ENCODE results near the gene KIF26A.
A peak's percentile ranks its signal among the peaks of the same experiment; 100 is the strongest.

KIF26A gene

DNA sequence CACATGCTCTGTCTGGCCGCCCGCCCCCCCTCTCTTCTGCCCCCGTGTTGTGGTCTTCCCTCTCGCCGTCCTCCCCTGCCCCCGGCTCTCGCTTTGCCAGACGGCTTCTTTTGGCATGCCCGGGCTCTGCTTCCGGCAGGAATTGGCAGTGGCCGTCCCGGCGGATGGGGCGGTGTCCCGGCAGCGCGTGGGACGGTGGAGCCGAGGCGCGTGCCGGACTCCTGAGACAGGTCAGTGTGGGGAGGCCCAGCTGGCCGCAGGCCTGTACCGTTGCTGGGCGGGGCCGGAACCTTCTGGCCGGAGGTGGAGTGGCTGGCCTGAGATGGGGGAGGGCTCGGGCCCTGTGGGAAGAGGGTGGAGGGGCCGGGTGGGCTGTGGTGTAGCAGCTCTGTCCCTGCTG, 17.1 kb downstream of the KIF26A start:
- Histone ChIP-seq H3K9me3 (ENCODE audit: control insufficient read depth, insufficient read depth, low read depth, low read length) (no peaks in the 10 kb centered on the region), H3K4me3 (ENCODE audit: low read depth, low read length) (no peak overlapping the region), H3K4me1 (ENCODE audit: control insufficient read depth, insufficient read depth, low read length) (0 out of 2 replicates have a peak, but pooled peaks cover 2% of the 10 kb centered on the region), H3K27ac (ENCODE audit: extremely low read depth, low read depth, low read length) (no peak overlapping the region), H3K36me3 (ENCODE audit: control insufficient read depth in 2 of 2, insufficient read depth in 1 of 2, low read length in 2 of 2) (peaks cover 0 to 17% of the 10 kb centered on the region in 2 experiments; a peak in 1 of 3 replicates)
- ChIA-PET CTCF (no interaction called here), POLR2A (no interaction called here)
- TF ChIP-seq ZNF121 (tag by site-specific recombination; IDR thresholded peaks at IDR 0.05) (no peak), ZFHX2 (tag by site-specific recombination; conservative IDR thresholded peaks at IDR 0.05) (peak; percentile 7; the same call in 1 of the 2 replicates)

DNA sequence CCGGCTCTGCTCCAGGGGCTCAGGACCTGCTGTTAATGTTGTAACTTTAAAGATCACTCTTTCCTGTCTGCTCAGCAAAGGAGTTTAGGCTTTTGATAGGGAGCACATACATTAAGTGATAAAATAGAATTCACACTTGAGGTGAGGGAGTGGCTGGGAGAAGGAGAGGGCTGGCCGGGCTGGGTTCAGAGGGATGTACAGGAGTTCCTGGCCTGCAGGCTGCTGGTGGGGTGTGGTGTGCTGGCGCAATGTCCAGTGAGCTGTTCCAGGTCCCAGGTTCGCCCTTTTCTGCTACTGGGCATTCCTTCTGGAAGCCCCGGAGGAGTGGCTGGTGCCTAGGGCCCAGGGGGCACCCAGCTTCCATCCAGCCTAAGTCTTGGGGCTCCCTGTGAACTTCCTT, 17.8 kb downstream of the KIF26A start:
- ChIA-PET CTCF (interaction anchor here (0.6 to 0.9 kb wide), 2 partner anchors 13 to 436 kb away, joined by 3 read pairs; no protein-coding TSS in a partner anchor), POLR2A (no interaction called here)
- no peak overlapping the region for H3K4me3 ChIP-seq (ENCODE audit: low read depth, low read length)
- peaks cover 0 to 17% of the 10 kb centered on the region in 2 experiments; a peak in 1 of 3 replicates for H3K36me3 ChIP-seq (ENCODE audit: control insufficient read depth in 2 of 2, insufficient read depth in 1 of 2, low read length in 2 of 2)
- no peak for TF ChIP-seq BCL11A (tag by site-specific recombination; IDR thresholded peaks at IDR 0.05; ENCODE audit: low read depth)
- TF ChIP-seq ZFP3 (tag by site-specific recombination; IDR thresholded peaks at IDR 0.05; ENCODE audit: low read depth): peak; percentile 77
- no peaks in the 10 kb centered on the region for H3K4me1 ChIP-seq (ENCODE audit: control insufficient read depth, insufficient read depth, low read length)
- no peak overlapping the region for H3K27ac ChIP-seq (ENCODE audit: extremely low read depth, low read depth, low read length)
- H3K9me3 ChIP-seq (ENCODE audit: control insufficient read depth, insufficient read depth, low read depth, low read length): no peaks in the 10 kb centered on the region

DNA sequence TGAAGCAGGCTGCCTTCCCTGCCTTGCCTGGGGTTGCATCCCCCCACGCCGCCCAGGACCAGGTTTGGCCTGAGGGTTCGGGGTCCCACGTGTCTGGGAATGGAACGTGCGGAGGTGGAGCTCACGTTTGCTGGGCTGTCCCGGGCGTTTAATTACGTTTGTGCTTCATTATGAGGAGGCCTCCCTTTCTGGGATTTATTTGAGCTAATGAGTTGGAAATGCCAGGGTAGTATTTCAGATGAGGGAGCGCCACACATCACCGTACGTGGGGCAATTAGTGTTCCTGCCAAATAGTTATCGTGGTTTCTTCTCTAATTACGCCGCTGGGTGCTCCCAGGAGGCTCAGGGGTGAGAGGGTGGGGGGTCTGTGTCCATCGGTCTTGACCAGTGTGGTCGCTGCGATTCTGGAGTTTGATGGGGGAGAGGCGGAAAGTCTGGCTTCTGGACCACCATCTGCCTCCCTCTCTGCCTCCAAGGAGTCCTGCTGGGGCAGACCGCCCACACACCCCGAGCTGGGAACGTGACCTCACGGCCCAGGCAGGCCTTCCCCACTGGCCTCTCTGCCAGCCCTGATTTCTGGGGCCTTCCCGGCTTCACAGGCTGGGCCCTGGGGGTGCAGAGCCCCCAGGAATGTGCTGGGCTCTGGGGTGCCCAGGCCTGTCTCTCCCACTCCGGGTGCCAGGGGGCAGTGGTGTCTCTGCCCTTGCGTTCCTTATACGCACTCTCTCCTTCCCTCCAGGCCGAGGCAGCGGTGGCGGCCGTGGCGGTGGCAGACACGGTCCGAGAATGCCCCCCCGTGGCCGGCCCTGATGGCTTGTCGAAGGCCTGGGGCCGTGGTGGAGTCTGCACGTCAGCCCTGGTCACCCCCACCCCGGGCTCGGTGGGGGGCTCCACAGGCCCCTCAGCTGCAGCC, 18.9 kb downstream of the KIF26A start:
- Histone ChIP-seq H3K9me3 (ENCODE audit: control insufficient read depth, insufficient read depth, low read depth, low read length) (no peaks in the 10 kb centered on the region), H3K27ac (ENCODE audit: extremely low read depth, low read depth, low read length) (no peak overlapping the region), H3K4me3 (ENCODE audit: low read depth, low read length) (no peak overlapping the region), H3K36me3 (ENCODE audit: control insufficient read depth in 2 of 2, insufficient read depth in 1 of 2, low read length in 2 of 2) (peaks cover 0 to 9% of the 10 kb centered on the region in 2 experiments; a peak in 1 of 3 replicates), H3K4me1 (ENCODE audit: control insufficient read depth, insufficient read depth, low read length) (no peaks in the 10 kb centered on the region)
- ChIA-PET CTCF (interaction anchor here (0.9 to 1.0 kb wide), 2 partner anchors 14 to 407 kb away, joined by 3 read pairs; no protein-coding TSS in a partner anchor), POLR2A (no interaction called here)
- no peak for TF ChIP-seq KLF8 (tag by site-specific recombination; IDR thresholded peaks at IDR 0.05)
- TF ChIP-seq, protein P1, sequence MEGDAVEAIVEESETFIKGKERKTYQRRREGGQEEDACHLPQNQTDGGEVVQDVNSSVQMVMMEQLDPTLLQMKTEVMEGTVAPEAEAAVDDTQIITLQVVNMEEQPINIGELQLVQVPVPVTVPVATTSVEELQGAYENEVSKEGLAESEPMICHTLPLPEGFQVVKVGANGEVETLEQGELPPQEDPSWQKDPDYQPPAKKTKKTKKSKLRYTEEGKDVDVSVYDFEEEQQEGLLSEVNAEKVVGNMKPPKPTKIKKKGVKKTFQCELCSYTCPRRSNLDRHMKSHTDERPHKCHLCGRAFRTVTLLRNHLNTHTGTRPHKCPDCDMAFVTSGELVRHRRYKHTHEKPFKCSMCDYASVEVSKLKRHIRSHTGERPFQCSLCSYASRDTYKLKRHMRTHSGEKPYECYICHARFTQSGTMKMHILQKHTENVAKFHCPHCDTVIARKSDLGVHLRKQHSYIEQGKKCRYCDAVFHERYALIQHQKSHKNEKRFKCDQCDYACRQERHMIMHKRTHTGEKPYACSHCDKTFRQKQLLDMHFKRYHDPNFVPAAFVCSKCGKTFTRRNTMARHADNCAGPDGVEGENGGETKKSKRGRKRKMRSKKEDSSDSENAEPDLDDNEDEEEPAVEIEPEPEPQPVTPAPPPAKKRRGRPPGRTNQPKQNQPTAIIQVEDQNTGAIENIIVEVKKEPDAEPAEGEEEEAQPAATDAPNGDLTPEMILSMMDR (tag by site-specific recombination; IDR thresholded peaks at IDR 0.05): 0 out of 2 replicates have a peak, but pooled peaks have one; percentile 11
- 0 out of 2 replicates have a peak, but pooled peaks have one; percentile 20 for TF ChIP-seq GLIS2 (tag by site-specific recombination; IDR thresholded peaks at IDR 0.05)
- peak; percentile 50; the same call in 1 of the 2 replicates for TF ChIP-seq ZFHX2 (tag by site-specific recombination; conservative IDR thresholded peaks at IDR 0.05)
- peak; percentile 21; the same call in 1 of the 2 replicates for TF ChIP-seq WT1 (tag by site-specific recombination; IDR thresholded peaks at IDR 0.05)

DNA sequence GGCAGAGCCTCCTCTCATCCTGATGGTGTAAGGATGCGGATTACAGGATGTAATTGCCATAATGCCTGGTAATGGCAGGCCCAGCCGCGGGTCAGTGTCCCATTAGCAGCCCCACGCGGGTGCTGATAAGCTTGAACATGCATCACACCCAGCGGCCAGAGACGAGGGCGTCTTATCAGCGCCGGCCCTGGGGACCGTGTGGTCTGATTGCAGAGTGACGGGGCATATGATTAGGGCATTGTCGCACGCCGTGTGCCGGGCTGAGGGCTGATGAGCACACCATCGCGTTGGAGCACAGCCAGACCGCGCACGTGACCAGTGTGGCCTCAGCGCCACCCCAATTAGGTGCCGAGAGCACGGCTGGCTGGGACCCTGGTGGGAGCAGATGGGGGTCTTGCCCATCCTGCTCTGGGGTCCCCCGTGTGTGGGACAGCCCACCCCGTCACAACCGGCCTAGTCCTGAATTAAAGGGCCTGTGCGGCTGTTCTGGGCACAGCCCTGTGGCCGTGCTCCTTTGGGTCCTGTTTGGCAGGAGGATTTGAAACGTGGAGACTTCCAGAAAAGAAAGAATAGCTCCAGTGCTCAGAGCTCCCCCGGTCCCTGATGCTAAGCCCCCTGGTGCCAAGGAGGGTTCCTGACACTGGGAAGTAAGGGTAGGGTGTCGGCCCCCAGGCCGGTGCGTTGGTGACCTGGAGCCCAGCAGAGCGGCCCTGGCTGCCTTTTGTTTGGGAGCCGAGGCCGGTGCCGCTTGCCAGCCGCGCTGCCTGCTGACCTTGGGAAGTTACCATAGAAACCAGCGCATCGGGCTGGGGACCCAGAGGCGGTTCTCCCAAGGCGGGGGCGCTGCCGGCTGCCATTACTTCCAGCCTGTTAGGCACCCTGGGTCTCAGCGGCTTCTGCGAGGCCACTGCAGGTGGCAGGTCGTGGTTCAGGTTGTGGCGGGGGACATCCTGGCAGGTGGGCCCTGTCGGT, 20.7 kb downstream of the KIF26A start:
- ChIA-PET POLR2A (no interaction called here), CTCF (interaction anchor here (0.9 kb wide), 1 partner anchor 14 kb away, joined by 3 read pairs; no protein-coding TSS in a partner anchor)
- no peak overlapping the region for H3K27ac ChIP-seq (ENCODE audit: extremely low read depth, low read depth, low read length)
- H3K4me3 ChIP-seq (ENCODE audit: low read depth, low read length): no peak overlapping the region
- no peaks in the 10 kb centered on the region for H3K9me3 ChIP-seq (ENCODE audit: control insufficient read depth, insufficient read depth, low read depth, low read length)
- no peaks in the 10 kb centered on the region for H3K4me1 ChIP-seq (ENCODE audit: control insufficient read depth, insufficient read depth, low read length)
- no peaks in the 10 kb centered on the region for H3K36me3 ChIP-seq (ENCODE audit: control insufficient read depth in 2 of 2, insufficient read depth in 1 of 2, low read length in 2 of 2)
- TF ChIP-seq MEIS1 (CRISPR knock-in tag; IDR thresholded peaks at IDR 0.05; ENCODE audit: borderline replicate concordance) (no peak), ZNF366 (tag by site-specific recombination; conservative IDR thresholded peaks at IDR 0.05) (no peak), ZNF76 (tag by site-specific recombination; IDR thresholded peaks at IDR 0.05; ENCODE audit: borderline replicate concordance, low read depth) (no peak), ZNF830 (tag by site-specific recombination; IDR thresholded peaks at IDR 0.05; ENCODE audit: low read depth) (no peak), ZNF341 (tag by site-specific recombination; IDR thresholded peaks at IDR 0.05; ENCODE audit: low read depth) (peak; percentile 24; the same call in 1 of the 2 replicates), ZNF548 (tag by site-specific recombination; IDR thresholded peaks at IDR 0.05) (no peak), RBAK (tag by site-specific recombination; IDR thresholded peaks at IDR 0.05) (no peak), REPIN1 (tag by site-specific recombination; IDR thresholded peaks at IDR 0.05; ENCODE audit: low read depth) (no peak)
- TF ChIP-seq, protein P2, sequence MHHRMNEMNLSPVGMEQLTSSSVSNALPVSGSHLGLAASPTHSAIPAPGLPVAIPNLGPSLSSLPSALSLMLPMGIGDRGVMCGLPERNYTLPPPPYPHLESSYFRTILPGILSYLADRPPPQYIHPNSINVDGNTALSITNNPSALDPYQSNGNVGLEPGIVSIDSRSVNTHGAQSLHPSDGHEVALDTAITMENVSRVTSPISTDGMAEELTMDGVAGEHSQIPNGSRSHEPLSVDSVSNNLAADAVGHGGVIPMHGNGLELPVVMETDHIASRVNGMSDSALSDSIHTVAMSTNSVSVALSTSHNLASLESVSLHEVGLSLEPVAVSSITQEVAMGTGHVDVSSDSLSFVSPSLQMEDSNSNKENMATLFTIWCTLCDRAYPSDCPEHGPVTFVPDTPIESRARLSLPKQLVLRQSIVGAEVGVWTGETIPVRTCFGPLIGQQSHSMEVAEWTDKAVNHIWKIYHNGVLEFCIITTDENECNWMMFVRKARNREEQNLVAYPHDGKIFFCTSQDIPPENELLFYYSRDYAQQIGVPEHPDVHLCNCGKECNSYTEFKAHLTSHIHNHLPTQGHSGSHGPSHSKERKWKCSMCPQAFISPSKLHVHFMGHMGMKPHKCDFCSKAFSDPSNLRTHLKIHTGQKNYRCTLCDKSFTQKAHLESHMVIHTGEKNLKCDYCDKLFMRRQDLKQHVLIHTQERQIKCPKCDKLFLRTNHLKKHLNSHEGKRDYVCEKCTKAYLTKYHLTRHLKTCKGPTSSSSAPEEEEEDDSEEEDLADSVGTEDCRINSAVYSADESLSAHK (tag by site-specific recombination; IDR thresholded peaks at IDR 0.05): no peak
- TF ChIP-seq, protein P3, sequence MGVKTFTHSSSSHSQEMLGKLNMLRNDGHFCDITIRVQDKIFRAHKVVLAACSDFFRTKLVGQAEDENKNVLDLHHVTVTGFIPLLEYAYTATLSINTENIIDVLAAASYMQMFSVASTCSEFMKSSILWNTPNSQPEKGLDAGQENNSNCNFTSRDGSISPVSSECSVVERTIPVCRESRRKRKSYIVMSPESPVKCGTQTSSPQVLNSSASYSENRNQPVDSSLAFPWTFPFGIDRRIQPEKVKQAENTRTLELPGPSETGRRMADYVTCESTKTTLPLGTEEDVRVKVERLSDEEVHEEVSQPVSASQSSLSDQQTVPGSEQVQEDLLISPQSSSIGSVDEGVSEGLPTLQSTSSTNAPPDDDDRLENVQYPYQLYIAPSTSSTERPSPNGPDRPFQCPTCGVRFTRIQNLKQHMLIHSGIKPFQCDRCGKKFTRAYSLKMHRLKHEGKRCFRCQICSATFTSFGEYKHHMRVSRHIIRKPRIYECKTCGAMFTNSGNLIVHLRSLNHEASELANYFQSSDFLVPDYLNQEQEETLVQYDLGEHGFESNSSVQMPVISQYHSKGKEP (tag by site-specific recombination; IDR thresholded peaks at IDR 0.05): no peak

Data from HEK293 (cell line).